GM12892 (cell line): Measurements from ENCODE around the gene KREMEN2.

Source experiments
- POLR2A ChIP-seq: IDR thresholded peaks from 2 replicates; pipeline ENCODE4 v1.6.1; 2011; ENCODE audit warnings: low read depth, low read length, control low read depth
- POLR2AphosphoS5 ChIP-seq: IDR thresholded peaks from 2 replicates; pipeline ENCODE4 v1.6.1; 2011; ENCODE audit warnings: low read depth, low read length, control low read depth

- TF ChIP-seq POLR2AphosphoS5 (no peak), POLR2A (no peak)
Observed at GRCh38 chr16:2926650-2926999, 37.5 kb upstream of the KREMEN2 start.
